ENCODE data around the gene G2E3.

GRCh38 chr14:30585204-30585603 is 26.2 kb downstream of the G2E3 start:
- TF ChIP-seq CTCF (conservative IDR thresholded peaks at IDR 0.05 in 1 of 2, IDR thresholded peaks at IDR 0.05 in 1 of 2; ENCODE audit: extremely low read depth in 1 of 2, insufficient read depth in 1 of 2, low read depth in 1 of 2, low read length in 2 of 2) (no peak), EZH2 (IDR thresholded peaks at IDR 0.05; ENCODE audit: borderline replicate concordance, low read length) (no peak)
